Activated CD8-positive, alpha-beta memory T cell treated with anti-CD3 and anti-CD28 coated beads for 36 hours (primary cell): ENCODE measurements around the gene ASTN2. TPM values are rescaled to one million over a fixed set of nuclear protein-coding genes. Genes with fewer than 3 reads are reported as not detected.
"Not testable (repeated sequence)": the region's sequence is repeated elsewhere in the genome, so short reads cannot be mapped to it uniquely, and the experiment has no call there.

ENCODE experiments used
- CTCF ChIA-PET: fragments of 350-600 bp; sonication (Branson Sonifier 250); formaldehyde crosslinking; loops from one replicate; lab custom pipeline; 2021; ENCODE audit warnings: antibody characterized with exemption; lab: Charles Lee
- POLR2A ChIA-PET: fragments of 350-600 bp; sonication (Branson Sonifier 250); formaldehyde crosslinking; loops from one replicate; lab custom pipeline; 2021; ENCODE audit warnings: antibody characterized with exemption; lab: Charles Lee
- total RNA-seq, 2 experiments: library from RNA; stranded (reverse); gene quantifications; one replicate each; pipeline ENCODE4 v1.2.3, GENCODE V29; 2021

The ASTN2 gene
- total RNA-seq, 2 experiments from 2014 or later = 3.1 to 4.3 TPM

DNA sequence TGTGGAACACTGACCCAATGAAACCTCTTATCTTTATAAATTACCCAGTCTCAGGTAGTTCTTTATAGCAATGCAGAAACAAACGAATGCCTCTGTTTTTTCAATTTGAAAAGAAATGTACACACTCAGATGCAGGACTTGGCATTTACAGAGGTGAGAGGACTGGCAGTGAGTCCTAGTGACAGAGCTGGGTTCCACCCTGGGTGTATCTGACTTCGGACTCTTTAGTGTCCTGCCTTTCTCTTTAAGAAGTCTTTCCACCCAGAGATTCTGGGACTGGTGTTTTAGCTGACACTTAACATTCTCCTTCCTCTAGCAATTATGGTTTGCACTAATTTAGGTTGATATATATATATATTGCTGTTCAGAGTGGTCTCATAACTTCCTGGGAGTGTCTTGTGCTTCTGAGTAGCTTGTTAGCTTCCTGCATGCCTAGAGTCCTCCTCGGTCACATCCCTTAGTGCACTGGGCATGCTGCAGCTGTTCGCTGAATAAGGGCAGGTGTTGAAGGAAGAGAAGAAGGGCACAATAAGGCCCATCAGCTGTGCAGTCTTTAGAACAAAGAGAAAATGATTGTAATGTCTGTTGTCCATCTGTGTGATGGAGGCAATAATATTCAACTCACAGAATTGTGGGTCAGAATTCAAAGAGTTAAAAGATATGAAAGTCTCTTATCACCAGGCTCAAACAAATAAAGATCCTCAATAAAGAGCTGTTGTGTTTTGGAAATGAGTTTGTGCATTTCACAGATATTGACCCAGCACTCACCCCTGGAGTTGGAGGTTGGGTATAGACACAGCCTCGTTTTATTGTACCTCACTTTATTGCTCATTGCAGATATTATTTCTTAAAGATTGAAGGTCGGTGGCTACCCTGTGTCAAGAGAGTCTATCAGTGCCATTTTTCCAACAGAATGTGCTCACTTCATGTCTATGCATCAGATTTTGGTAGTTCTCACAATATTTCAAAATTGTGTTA lies 540.6 kb downstream of the ASTN2 start:
- ChIA-PET CTCF (no interaction called here), POLR2A (no interaction called here)

DNA sequence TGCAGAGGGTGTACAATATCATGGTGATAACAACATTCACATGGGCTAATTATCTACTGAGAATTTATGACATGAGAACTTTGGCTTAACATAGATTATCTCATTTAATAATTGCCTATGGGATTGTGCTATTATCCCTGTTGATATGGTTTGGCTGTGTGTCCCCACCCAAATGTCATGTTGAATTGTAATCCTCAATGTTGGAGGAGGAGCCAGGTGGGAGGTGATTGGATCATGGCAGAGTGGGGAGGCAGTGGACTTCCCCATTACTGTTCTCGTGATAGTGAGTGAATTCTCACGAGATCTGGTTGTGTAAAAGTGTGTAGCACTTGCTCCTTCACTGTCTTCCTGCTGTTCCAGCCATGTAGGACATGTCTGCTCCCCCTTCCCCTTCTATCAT lies 541.4 kb downstream of the ASTN2 start:
- CTCF ChIA-PET = no interaction called here
- POLR2A ChIA-PET = no interaction called here

DNA sequence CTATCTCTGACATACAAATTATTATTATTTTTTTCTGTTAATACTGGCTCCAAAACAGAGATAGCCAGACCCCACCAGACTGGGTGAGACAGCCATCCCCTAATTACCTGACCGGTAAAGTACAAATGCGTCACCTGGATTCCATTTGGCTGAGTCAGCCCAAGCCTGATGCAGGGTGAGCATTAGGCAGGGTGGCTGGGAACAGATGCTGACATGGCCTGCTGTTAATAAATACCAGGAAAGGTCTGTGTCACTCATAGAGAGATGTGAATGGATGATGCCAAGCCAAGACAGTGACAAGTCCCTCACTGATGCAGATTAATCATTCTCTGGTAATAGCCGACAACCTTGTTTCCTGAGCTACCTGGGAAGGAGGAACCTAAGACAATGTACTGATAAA lies 544.3 kb downstream of the ASTN2 start:
- POLR2A ChIA-PET = no interaction called here
- CTCF ChIA-PET = no interaction called here

DNA sequence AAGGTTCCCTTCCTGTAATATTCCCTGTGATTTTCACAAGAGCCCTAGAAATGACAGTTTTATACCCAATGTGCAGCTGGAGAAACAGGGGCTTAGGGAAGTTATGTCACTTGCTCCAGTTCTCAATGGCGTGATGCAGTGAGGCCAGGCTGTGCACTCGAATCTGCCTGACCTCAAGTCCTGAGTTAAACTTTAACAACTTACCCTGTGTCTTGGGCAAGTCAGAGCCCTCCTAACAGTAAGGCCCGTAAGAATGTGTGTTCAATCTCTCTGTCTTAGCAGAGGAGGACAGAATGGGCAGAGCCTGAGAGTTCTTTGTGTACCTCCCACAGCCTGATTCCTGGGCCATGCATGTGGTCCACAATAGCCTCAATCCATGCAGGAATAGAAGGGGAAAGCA lies 546.7 kb downstream of the ASTN2 start:
- CTCF ChIA-PET = no interaction called here
- POLR2A ChIA-PET = no interaction called here

DNA sequence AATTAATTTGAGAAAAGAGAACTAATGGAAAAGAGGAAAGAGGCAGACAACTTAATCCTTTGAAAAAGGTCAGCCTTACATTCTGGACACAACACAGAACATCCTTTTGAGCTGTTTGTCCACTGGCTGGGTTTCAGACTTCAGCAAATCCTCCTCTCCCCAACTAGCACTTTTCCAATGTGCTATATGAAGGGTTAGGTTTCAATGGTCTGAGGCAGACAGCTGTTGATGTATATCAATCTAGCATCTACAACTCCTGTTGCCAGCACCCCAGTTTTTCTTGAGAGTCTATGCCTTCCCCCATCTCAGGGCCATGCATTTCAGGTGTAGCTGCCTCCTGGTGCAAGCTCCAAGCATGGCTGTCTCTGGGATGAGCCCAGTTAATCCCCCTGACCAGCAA lies 553.5 kb downstream of the ASTN2 start:
- ChIA-PET CTCF (interaction anchor here (1.7 to 2.0 kb wide), 2 partner anchors 18 to 76 kb away, joined by 4 to 5 read pairs; no protein-coding TSS in a partner anchor), POLR2A (no interaction called here)

DNA sequence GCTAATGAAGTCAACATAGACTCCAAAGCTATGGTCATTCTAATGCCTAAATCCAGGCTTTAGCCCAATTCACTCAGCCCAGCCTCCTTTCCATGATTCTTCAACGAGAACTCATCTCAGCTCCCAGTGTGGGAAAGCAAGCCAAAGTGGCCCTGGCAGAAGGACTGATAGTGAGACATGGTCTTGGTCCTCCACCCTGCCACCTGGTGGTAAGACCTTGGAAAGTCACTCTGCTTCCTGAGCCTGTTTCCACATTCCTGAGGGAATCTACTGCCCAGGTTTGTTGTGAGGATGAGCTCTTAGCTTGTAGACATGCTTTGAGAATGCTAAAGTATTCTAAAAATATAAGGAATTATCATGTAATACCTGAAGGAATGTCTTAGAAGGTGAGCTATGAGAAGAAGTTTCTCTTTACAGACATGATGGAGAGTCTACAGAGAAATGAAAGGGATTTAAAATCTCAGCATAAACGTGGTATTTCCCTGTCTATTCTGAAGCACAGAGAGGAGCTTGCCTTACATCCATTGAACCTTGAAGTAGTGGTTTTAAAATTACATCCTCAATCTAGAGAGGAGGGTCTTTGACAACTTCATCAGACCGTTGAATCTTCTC lies 554.2 kb downstream of the ASTN2 start:
- CTCF ChIA-PET = interaction anchor here (1.2 to 2.0 kb wide), 4 partner anchors 15 to 124 kb away, joined by 3 to 5 read pairs (median 4); no protein-coding TSS in a partner anchor
- POLR2A ChIA-PET = no interaction called here

DNA sequence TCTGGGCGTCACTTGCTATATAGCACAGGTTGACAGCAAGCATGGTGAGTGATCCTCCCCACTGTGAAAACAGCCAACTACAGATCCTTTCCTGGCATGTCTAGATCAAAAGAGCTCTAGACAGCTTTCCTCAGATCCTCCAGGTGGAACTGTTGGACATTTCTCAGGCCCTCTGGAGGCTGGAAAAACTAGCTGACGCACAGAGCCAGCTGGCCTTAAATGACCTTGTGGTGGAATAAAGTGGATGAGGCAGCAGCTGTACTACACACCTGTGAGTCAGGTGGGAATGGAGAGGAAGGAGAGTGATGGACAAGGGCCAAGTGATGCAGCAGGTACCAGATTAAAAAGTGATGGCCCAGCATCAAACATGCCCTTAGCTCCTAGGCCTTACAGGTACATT lies 555.1 kb downstream of the ASTN2 start:
- CTCF ChIA-PET = interaction anchor here (1.2 to 2.0 kb wide), 4 partner anchors 16 to 123 kb away, joined by 3 to 5 read pairs (median 4); no protein-coding TSS in a partner anchor

DNA sequence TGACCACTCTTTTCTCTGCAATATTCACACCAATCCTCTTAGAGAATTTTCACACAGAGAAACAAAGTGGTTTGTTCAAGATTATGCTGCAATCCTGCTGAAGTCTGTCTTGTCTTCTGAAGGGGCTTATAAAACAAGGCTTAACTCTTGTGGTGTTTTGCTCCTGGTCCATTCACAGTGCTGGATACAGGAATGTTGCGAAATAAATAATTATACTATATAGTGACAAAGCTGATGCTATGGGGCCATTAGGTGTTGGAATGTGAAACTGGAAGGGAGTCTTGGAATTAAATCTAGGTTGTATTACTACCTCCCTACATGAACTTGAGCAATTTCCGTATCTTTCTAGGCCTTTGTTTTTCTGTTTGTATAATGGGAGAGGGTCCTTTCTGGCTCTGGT lies 557.5 kb downstream of the ASTN2 start:
- CTCF ChIA-PET = no interaction called here
- POLR2A ChIA-PET = no interaction called here

More for the DNA sequence above, 555.1 kb downstream of the ASTN2 start:
- POLR2A ChIA-PET = no interaction called here

DNA sequence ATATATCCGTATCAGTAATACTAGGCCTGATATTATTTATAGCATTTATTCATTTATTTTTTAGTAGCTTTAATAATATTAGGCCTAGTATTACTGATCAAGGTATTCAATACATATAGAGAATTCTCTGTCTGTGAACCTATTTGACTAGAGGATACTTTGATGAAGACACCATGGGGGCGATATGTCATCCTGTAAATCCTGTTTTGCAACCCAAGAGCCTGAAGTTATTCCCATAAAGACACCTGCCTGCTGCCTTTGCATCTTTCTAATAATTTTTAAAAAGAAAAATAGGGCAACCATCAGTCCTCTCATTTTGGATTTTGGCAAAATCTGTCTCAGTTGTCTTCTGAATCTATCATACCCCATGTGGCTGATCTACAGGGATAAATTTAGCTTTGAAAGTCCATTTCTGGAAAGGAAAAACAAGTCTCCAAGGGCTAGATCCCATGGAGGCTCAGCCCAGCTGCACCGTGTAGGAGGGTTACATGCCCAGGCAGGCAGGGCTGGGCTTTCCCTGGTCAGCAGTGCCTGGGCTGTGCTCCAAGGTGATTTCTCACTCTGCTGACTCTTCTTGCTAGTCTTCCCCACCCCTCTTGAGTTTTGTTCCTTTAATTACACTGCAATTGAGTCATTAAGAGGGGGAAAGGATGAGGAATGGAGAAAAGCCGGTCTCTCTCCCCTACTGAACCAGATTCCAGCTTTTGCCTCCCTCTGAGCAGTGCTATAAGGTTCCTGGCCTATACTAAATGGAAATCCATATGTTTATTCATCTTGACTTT lies 558.8 kb downstream of the ASTN2 start:
- POLR2A ChIA-PET = no interaction called here
- CTCF ChIA-PET = no interaction called here

DNA sequence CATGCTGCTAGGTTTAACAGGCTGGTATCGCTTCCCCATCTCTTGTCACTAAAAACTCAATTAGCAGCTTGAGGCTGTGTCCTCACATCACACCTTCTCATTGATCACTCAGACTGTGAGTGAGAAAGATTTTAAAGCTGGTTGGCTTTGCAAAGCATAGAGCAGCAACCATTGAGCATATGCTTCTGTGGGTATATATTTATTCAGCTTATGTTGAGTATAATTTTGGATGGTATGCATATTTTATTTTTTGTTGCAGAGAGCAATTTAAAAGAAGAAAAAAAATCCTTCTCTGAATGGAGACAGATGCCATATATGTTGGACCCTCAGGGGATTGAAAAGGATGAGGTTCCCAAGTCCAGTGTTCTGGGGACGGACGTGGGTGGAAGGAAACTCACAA lies 565.1 kb downstream of the ASTN2 start:
- CTCF ChIA-PET = no interaction called here
- POLR2A ChIA-PET = no interaction called here

DNA sequence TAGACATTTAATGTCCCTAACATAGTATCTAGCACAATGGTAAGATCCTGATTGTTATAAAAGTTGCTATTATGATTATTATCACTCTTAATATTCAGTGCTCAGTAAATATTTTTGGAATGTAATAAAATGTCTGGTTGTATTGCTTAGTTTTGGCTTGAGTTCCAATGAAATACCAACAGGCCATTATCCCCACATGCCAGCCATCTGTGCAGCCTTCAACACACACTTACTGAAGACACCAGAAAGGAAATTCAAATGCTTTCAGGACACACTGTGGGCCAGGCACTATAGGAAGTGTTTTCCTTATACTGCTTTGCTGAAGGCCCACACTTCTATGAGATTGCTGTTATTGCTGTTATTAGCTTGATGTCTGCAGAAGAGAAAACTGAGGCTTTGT lies 570.2 kb downstream of the ASTN2 start:
- CTCF ChIA-PET = no interaction called here
- POLR2A ChIA-PET = no interaction called here

DNA sequence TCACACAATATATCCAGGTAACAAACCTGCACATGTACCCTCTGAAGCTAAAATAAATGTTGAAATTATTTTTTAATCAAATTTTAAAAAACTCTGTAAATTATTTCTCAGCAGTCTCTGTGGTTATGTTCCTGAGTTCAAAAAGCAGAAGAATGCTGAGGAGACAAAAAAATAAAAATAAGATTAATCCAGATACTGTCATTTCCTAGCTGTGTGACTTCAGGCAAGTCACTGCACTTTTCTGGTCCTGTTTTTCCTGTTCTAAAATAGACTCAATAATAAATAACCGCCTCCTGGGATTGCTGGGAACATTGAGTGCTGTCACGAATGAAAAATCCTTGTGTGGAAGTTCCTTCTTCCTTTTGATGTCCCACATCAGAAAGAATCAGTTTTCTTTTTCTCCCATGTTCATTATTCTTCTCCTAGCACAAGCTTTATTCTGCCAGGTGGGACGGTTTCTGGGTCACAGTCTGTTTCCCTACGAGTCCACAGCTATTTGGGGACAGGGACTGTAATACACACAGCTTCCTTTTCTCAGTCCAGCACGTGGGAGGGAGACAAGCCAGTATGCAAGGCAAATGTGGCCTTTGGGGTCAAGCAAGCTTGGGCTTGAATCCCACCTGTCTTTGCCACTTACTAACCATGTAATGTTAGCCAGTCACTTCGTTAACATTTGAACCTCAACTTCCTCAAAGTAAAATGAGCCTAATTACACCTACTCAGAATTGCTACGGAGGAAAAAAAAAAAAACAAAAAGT lies 570.8 kb downstream of the ASTN2 start:
- CTCF ChIA-PET = interaction anchor here (1.9 kb wide), 1 partner anchor 16 kb away, joined by 5 read pairs; no protein-coding TSS in a partner anchor
- POLR2A ChIA-PET = no interaction called here

DNA sequence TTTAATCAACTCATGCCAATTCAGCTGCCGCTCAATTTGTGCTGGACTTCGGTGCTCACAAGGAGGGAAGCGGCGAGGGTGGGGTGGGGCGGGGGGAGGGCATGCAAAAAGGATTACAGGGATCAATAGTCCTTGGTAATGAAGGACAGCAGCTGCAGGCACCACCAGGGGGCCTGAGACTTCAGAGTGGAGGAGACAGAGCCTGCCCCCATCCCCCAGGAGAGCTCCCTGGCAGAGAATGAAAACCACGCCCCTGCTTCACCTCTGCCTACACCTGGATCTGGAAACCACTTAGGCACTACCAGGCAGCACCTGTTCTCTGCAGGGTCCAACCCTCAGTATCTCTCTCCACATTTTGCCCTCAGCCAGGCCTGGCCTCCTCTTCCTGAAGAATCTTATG lies 572.2 kb downstream of the ASTN2 start:
- POLR2A ChIA-PET = no interaction called here
- CTCF ChIA-PET = interaction anchor here (1.9 kb wide), 1 partner anchor 18 kb away, joined by 5 read pairs; no protein-coding TSS in a partner anchor

DNA sequence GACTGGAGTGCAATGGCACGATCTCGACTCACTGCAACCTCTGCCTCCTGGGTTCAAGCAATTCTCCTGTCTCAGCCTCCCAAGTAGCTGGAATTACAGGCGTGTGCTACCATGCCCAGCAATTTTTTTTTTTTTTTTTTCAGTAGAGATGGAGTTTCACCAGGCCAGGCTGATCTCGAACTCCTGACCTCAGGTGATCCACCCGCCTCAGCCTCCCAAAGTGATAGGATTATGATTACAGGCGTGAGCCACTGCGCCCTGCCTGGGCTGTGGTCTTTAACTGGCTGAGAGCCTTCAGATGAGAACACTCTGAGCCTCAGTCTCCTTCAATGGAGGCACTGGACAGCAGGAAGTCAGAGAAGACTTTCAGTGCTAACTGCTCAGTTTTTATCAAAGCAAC lies 576.4 kb downstream of the ASTN2 start:
- POLR2A ChIA-PET, CTCF ChIA-PET: not testable (repeated sequence)

DNA sequence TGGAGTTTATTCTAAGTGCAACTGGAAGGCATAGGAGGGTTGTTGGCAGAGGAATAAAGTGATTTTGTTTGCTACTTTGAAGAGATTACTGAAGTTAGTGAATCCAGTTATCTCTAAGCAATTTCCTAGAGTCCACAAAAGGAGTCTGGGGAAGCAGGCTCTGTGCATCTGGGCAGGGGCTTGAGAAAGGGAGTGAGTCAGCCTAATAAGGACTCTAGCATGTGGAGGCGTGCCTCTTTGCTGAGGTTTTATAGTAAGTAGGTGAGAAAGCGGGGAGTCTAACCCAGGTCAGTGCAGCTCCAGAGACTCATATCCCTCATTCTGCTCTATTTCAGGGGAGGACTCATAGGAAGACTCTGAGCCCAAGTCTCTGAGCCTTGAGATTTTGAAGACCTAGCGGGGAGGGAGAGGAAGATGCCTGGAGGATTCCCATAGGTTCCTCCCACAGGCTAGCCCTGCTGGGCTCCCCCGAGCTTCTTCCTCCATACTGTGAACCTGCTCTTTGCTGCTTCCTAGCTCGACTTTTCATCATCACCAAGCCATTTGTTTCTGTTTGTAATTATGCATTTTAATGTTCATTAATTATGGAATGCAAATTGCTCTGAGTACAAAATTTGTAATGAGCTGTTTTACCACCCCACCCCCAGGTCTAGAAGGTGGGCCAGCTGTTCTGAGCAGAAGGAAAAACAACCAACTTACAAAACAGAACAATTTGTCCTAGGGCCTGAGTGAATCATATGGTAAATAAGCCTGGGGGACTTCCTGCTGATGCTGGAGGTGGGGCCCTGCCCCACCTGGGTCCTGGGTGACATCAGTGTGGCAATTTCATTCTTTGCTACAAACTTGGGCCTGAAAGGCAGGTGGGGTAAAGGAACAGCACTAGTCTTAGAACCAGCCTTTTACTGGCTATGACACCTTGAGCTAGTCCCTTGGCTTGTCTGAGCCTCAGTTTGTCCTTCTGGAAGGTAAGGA lies 577.6 kb downstream of the ASTN2 start:
- CTCF ChIA-PET = no interaction called here
- POLR2A ChIA-PET = no interaction called here

DNA sequence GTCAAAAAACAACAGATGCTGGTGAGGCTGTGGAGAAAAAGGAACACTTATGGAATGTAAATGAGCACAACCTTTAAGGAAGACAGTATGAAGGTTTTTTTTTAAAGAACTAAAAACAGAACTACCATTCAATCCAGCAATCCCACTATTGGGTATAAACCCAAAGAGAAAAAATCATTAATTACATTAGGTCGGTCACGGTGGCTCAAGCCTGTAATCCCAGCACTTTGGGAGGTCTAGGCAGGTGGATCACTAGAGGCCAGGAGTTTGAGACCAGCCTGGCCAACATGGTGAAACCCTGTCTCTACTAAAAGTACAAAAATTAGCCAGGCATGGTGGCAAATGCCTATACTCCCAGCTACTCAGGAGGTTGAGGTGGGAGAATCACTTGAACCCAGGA lies 584.5 kb downstream of the ASTN2 start:
- CTCF ChIA-PET, POLR2A ChIA-PET: not testable (repeated sequence)

DNA sequence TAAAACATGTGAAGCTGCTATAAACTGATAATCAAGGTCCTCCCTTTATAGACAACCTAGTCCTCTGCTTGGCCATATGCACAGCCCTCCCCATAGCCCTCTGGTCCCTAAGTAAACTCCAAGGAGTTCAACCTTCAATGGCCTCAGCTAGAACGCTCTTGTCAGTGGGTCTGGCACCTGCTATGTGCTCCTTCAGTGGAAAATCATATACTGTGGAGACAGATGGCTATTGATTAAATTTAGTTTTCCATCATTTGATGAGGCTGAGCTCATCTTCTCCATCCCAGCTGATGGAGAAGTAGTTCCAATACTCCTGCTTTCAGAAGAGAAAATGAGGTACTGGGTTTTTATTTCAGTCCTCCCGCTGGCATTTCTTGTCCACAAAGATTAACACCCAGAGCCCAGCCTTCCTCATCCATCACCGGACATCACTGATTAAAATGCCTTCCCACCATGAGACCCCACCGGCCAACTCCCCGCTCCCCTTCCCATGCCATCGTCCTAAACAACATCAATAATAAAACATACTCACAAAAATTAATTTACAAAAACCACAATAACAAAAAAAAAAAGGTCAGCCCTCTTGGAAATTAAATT lies 593.1 kb downstream of the ASTN2 start:
- ChIA-PET POLR2A (no interaction called here), CTCF (no interaction called here)

DNA sequence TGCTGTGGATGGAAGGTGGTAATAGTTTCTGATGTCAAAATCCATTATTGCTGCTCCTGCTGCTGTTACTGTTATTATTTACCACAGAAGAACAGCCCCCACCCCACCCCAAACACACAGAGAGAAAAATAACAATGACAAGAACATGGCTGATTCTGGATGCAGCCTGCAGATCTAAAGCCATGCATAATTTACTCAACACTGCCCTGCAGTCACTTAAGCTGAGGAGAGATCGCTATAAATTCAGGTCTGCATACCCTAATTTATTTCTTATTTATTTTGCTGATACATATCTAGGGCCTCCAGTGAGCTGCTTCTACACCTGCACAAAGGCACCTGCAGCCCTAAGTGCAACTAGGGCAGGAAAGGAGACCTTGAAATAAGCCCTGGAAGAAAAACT lies 595.7 kb downstream of the ASTN2 start:
- CTCF ChIA-PET = no interaction called here
- POLR2A ChIA-PET = no interaction called here
